Measurements from ENCODE around the gene UGT1A7. TPM values are rescaled to one million over a fixed set of nuclear protein-coding genes. Genes with fewer than 3 reads are reported as not detected.
"Not testable (repeated sequence)": the region's sequence is repeated elsewhere in the genome, so short reads cannot be mapped to it uniquely, and the experiment has no call there.

UGT1A7 gene
- total RNA-seq, 2 experiments from 2014 or later, result not detected

GRCh38 chr2:233711312-233712008, 29.8 kb downstream of the UGT1A7 start:
- Mint-ChIP-seq H3K4me1 (peaks cover 13% of the 10 kb centered on the region), H3K4me3 (no peak overlapping the region), H3K27me3 (peaks cover 48% of the 10 kb centered on the region), H3K27ac (no peak overlapping the region), H3K36me3 (no peaks in the 10 kb centered on the region), H3K9me3 (ENCODE audit: low read depth) (no peaks in the 10 kb centered on the region)
- peak; percentile 78 for ATAC-seq
- peak; percentile 78 for DNase-seq
- CTCF ChIA-PET, result interaction anchor here (0.7 to 1.5 kb wide), 4 partner anchors 10 to 147 kb away, joined by 3 to 5 read pairs (median 4); partner anchors contain the start of gene UGT1A7

GRCh38 chr2:233712611-233713261, 31.0 kb downstream of the UGT1A7 start, which contains the start of gene UGT1A5:
Gene UGT1A5, plus strand, starts transcription at chr2:233712907. Its CDS starts 85 bp downstream, at chr2:233712992.
- Mint-ChIP-seq H3K4me3 (no peak within 1 kb of the TSS), H3K27ac (no peak within 1 kb of the TSS), H3K27me3 (peaks cover 45% of the 10 kb centered on the region), H3K36me3 (no peaks in the 10 kb centered on the region), H3K4me1 (peaks cover 13% of the 10 kb centered on the region), H3K9me3 (ENCODE audit: low read depth) (no peaks in the 10 kb centered on the region)
- DNase-seq, result no peak
- ATAC-seq, result no peak
- CTCF ChIA-PET, result interaction anchor here (1.3 to 1.5 kb wide), 2 partner anchors 9 to 148 kb away, joined by 4 to 5 read pairs; no protein-coding TSS in a partner anchor

GRCh38 chr2:233713262-233713615, 31.5 kb downstream of the UGT1A7 start:
- ATAC-seq (no peak), DNase-seq (no peak)
- Mint-ChIP-seq H3K9me3 (ENCODE audit: low read depth) (no peaks in the 10 kb centered on the region), H3K4me1 (peaks cover 13% of the 10 kb centered on the region), H3K27ac (no peak overlapping the region), H3K4me3 (no peak overlapping the region), H3K36me3 (no peaks in the 10 kb centered on the region), H3K27me3 (peaks cover 45% of the 10 kb centered on the region)
- CTCF ChIA-PET, result no interaction called here

GRCh38 chr2:233714121-233714520, 32.4 kb downstream of the UGT1A7 start:
- Mint-ChIP-seq H3K27me3 (peaks cover 45% of the 10 kb centered on the region), H3K4me3 (no peak overlapping the region), H3K9me3 (ENCODE audit: low read depth) (no peaks in the 10 kb centered on the region)

GRCh38 chr2:233718552-233718951, 36.9 kb downstream of the UGT1A7 start, which contains the start of gene UGT1A4:
Gene UGT1A4, plus strand, starts transcription at chr2:233718736. Its CDS starts 85 bp downstream, at chr2:233718821.
- Mint-ChIP-seq H3K27me3 (peaks cover 37% of the 10 kb centered on the region), H3K36me3 (no peaks in the 10 kb centered on the region), H3K4me3 (no peak within 1 kb of the TSS), H3K27ac (no peak within 1 kb of the TSS), H3K9me3 (ENCODE audit: low read depth) (no peaks in the 10 kb centered on the region), H3K4me1 (peaks cover 11% of the 10 kb centered on the region)
- CTCF ChIA-PET, result no interaction called here
- ATAC-seq (no peak), DNase-seq (no peak)

More at GRCh38 chr2:233714121-233714520, 32.4 kb downstream of the UGT1A7 start:
- peaks cover 13% of the 10 kb centered on the region for H3K4me1 Mint-ChIP-seq
- no peak for DNase-seq
- no peak overlapping the region for H3K27ac Mint-ChIP-seq
- CTCF ChIA-PET, result no interaction called here
- ATAC-seq, result peak; percentile 55
- H3K36me3 Mint-ChIP-seq, result no peaks in the 10 kb centered on the region

GRCh38 chr2:233728723-233729301, 47.1 kb downstream of the UGT1A7 start, which contains the start of gene UGT1A3:
Gene UGT1A3, plus strand, starts transcription at chr2:233729042. Its CDS starts 85 bp downstream, at chr2:233729127.
- no peak for ATAC-seq
- CTCF ChIA-PET, result interaction anchor here (0.6 kb wide), 1 partner anchor 171 kb away, joined by 4 read pairs; no protein-coding TSS in a partner anchor
- H3K9me3 Mint-ChIP-seq (ENCODE audit: low read depth), result no peaks in the 10 kb centered on the region
- H3K27me3 Mint-ChIP-seq, result peaks cover 24% of the 10 kb centered on the region
- no peak for DNase-seq
- H3K4me3 Mint-ChIP-seq, result no peak within 1 kb of the TSS
- no peaks in the 10 kb centered on the region for H3K4me1 Mint-ChIP-seq
- no peaks in the 10 kb centered on the region for H3K36me3 Mint-ChIP-seq
- no peak within 1 kb of the TSS for H3K27ac Mint-ChIP-seq

- H3K36me3 Mint-ChIP-seq; H3K9me3 Mint-ChIP-seq (ENCODE audit: low read depth); H3K4me1 Mint-ChIP-seq; ATAC-seq; DNase-seq; H3K4me3 Mint-ChIP-seq; H3K27ac Mint-ChIP-seq; CTCF ChIA-PET: not testable (repeated sequence)
- peaks cover 46% of the 10 kb centered on the region for H3K27me3 Mint-ChIP-seq
Measured at GRCh38 chr2:233736868-233737653, 55.4 kb downstream of the UGT1A7 start.

GRCh38 chr2:233740870-233741269, 59.2 kb downstream of the UGT1A7 start:
- ATAC-seq (no peak), DNase-seq (no peak)
- Mint-ChIP-seq H3K27ac (no peak overlapping the region), H3K4me3 (no peak overlapping the region), H3K9me3 (ENCODE audit: low read depth) (no peaks in the 10 kb centered on the region), H3K36me3 (no peaks in the 10 kb centered on the region), H3K4me1 (no peaks in the 10 kb centered on the region), H3K27me3 (peaks cover 31% of the 10 kb centered on the region)
- CTCF ChIA-PET, result no interaction called here

- Mint-ChIP-seq H3K36me3 (no peaks in the 10 kb centered on the region), H3K4me3 (no peak overlapping the region), H3K27me3 (peaks cover 27% of the 10 kb centered on the region), H3K9me3 (ENCODE audit: low read depth) (no peaks in the 10 kb centered on the region), H3K27ac (no peak overlapping the region), H3K4me1 (no peaks in the 10 kb centered on the region)
- DNase-seq, result no peak
- no peak for ATAC-seq
- CTCF ChIA-PET, result no interaction called here
Measured at GRCh38 chr2:233743464-233744259, 62.0 kb downstream of the UGT1A7 start.

GRCh38 chr2:233745073-233745755, 63.5 kb downstream of the UGT1A7 start:
- DNase-seq, result no peak
- H3K36me3 Mint-ChIP-seq, result no peaks in the 10 kb centered on the region
- no peak for ATAC-seq
- CTCF ChIA-PET, result no interaction called here
- H3K27me3 Mint-ChIP-seq, result peaks cover 22% of the 10 kb centered on the region
- H3K9me3 Mint-ChIP-seq (ENCODE audit: low read depth), result peaks cover 4% of the 10 kb centered on the region
- H3K27ac Mint-ChIP-seq, result no peak overlapping the region
- H3K4me1 Mint-ChIP-seq, result no peaks in the 10 kb centered on the region
- H3K4me3 Mint-ChIP-seq, result no peak overlapping the region

- H3K27ac Mint-ChIP-seq, CTCF ChIA-PET: not testable (repeated sequence)
Measured at GRCh38 chr2:233745838-233746237, 64.1 kb downstream of the UGT1A7 start.

More at GRCh38 chr2:233745838-233746237, 64.1 kb downstream of the UGT1A7 start:
- DNase-seq; H3K9me3 Mint-ChIP-seq (ENCODE audit: low read depth); H3K4me3 Mint-ChIP-seq; ATAC-seq; H3K36me3 Mint-ChIP-seq; H3K4me1 Mint-ChIP-seq: not testable (repeated sequence)
- H3K27me3 Mint-ChIP-seq, result peaks cover 18% of the 10 kb centered on the region
